ENCODE results near the gene CEP97.

Gene CEP97

DNA sequence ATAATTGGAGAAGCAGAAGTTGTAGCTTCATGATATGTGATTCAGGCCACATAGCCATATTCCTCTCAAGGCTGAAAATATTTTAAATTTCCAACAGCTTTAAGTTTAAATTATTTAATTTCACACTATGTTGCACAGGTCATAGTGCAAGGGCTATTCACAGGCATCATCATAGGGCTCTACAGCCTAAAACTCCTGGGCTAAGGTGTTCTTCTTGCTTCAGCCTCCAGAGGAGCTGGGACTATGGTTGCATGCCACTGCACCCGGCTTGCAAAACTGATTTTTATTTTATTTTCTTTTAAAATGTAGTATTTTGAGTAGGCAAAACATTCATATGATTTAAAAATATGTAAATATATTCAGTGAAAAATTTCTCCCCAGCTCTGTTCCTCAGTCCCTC, 6.0 kb upstream of the CEP97 start:
- H3K4me3 ChIP-seq (ENCODE audit: low read depth, low read length), result no peak overlapping the region
- TF ChIP-seq, protein P1, sequence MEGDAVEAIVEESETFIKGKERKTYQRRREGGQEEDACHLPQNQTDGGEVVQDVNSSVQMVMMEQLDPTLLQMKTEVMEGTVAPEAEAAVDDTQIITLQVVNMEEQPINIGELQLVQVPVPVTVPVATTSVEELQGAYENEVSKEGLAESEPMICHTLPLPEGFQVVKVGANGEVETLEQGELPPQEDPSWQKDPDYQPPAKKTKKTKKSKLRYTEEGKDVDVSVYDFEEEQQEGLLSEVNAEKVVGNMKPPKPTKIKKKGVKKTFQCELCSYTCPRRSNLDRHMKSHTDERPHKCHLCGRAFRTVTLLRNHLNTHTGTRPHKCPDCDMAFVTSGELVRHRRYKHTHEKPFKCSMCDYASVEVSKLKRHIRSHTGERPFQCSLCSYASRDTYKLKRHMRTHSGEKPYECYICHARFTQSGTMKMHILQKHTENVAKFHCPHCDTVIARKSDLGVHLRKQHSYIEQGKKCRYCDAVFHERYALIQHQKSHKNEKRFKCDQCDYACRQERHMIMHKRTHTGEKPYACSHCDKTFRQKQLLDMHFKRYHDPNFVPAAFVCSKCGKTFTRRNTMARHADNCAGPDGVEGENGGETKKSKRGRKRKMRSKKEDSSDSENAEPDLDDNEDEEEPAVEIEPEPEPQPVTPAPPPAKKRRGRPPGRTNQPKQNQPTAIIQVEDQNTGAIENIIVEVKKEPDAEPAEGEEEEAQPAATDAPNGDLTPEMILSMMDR (IDR thresholded peaks at IDR 0.05; ENCODE audit: control insufficient read depth, extremely low read depth, insufficient read depth), result no peak
- no peak for DNase-seq (ENCODE audit: low read depth)

DNA sequence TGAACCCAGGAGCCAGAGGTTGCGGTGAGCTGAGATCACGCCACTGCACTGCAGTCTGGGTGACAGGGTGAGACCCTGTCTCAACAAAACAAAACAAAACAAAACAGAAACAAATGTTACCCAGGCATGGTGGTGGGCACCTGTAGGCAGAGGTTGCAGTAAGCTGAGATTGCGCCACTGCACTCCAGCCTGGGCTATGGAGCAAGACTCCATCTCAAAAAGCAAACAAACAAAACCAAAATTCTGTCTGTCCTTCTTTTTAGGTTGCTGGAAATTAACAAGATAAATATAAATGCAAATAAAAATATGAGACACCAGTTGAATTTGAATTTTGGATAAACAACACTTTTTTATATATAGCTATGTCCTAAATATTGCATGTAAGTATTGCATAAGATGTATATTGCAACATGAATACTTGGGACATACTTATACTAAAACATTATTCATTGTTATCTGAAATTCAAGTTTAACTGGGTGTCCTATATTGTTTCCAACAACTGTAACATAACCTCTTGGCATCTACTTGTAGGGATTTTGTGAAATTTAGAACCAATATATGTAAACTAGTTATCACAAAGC, 4.7 kb upstream of the CEP97 start:
- H3K4me3 ChIP-seq (ENCODE audit: low read depth, low read length), result no peak overlapping the region
- no peak for DNase-seq (ENCODE audit: low read depth)
- TF ChIP-seq, protein P1 (IDR thresholded peaks at IDR 0.05; ENCODE audit: control insufficient read depth, extremely low read depth, insufficient read depth), result no peak

DNA sequence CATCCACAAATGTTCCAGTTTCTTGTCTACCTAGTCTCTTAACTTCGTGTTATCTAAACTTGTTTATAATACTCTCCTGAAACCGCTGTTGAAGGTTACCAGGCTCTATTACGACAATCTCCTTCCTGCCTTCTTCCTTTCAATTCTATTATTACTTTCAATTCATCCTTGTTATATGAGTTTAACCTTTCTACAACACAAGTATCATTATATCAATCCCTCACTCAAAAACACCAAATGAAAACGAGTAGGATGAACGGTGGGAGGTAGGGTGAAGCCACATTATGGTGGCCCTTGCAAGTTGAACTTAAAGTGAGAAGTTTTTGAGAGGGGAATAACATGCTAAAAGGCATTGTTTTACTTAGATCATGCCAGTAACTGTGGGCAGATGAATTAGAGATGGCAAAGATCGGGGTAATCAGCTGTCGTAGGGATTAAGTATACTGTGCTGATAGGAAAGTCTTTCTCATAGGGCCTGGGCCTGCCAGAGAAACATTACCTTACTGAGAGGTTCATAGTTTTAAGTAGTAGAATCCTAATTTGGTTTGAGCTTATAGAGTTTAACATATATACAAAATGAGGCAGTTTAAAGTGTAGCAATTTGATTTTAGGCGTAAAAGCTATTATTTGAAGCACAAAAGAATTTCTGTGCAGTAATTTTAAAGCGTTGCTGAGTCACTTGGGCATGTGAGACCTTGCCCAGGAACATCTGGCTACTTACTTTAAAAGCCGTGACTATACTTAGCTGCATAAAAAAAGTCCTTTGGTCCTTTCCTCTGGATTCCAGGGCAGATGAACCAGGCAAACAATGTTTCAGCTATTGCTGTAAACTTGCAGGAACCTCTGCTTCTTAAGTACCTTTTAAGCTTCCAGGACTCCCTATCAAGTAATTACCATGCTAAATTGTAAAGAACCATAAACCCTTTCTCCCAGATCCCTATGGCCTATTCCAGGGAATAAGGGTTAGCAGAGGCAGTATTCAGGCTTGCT, 3.3 kb upstream of the CEP97 start:
- no peak overlapping the region for H3K4me3 ChIP-seq (ENCODE audit: low read depth, low read length)
- no peak for DNase-seq (ENCODE audit: low read depth)
- TF ChIP-seq, protein P1 (IDR thresholded peaks at IDR 0.05; ENCODE audit: control insufficient read depth, extremely low read depth, insufficient read depth), result no peak

DNA sequence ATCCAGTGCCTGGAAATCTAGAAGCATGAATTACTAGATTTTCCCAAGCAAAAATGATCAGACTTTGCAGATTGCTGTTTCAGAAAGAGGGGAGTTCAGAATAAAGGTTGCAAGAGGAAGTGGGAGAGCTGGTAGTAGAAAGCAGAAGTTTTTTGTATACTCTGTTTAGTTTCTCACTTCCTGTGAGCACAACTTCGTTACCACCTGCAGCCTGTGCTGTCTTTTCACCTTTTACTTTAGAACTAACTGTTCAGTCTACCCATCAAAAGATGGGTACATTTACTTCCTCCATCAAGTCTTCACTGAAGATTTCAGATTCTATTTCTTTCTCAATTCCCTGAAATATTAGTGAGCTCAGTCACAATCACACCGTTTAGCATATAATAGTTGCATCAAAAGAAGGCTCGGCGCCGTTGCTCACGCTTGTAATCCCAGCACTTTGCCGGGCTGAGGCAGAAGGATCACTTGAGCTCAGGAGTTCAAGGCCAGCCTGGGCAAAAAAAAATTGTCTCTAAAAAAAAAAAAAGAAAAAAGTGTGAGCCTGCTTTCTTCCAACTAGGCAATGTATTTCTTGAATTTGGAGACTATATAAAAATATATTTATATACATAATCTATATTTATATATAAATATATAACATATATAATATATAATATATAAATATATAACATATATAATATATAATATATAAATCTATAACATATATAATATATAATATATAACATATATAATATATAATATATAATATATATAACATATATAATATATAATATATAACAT, 1.8 kb upstream of the CEP97 start:
- no peak overlapping the region for H3K4me3 ChIP-seq (ENCODE audit: low read depth, low read length)
- TF ChIP-seq, protein P1 (IDR thresholded peaks at IDR 0.05; ENCODE audit: control insufficient read depth, extremely low read depth, insufficient read depth), result no peak
- no peak for DNase-seq (ENCODE audit: low read depth)

DNA sequence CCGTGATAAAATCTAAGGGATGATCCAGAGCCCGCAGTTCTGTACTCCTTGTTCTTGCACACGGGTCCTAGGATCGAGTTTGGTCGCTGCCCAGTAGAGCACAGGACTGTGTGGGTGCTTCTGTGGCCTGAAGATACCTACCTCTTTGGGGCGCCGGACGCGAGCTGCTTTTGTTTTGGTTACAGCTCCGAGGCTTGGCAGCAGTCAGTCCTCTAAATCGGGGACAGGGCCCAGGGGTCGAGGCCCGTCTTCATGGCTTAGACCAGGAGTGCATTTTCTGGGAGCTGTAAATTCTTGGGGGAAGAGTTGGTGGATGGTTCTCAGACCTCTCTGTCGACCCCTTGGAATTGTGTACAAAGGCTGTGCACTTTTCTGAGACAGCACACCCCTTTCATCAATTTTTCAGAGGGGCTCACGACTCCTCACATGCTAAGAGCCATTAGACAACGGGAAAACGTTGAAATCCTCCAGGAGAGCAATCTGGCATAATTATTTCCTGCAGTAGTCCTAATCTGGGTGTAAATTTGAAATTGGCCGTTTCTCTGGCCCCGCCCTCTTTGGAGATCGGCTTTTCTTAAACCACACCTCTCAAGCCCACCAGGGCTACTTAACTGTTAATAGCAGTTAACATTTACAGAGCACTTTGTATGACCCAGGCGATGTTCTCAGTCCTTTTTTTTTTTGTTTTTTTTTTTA, 928 bp downstream of the CEP97 start:
- DNase-seq (ENCODE audit: low read depth), result no peak
- TF ChIP-seq, protein P1 (IDR thresholded peaks at IDR 0.05; ENCODE audit: control insufficient read depth, extremely low read depth, insufficient read depth), result no peak
- peak overlapping the region; percentile 75 for H3K4me3 ChIP-seq (ENCODE audit: low read depth, low read length)

DNA sequence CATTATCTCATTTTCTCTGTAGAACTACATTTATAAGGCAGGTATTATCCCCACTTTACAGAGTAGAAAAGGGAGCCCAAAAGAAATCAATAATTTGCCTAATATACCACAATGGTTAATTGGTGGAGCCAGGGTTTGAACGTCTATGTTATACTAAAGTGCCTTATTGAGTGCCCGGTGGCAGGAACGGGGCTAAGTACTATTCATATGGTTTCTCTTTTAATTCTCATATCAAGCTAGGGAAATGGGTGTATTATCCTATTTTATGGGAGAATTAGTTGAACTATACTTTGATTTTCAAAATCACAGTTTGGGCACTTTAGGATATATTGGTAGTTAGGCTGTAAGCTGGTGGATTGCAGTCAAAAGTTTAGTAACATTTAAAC, 1.5 kb downstream of the CEP97 start:
- DNase-seq (ENCODE audit: low read depth), result no peak
- TF ChIP-seq, protein P1 (IDR thresholded peaks at IDR 0.05; ENCODE audit: control insufficient read depth, extremely low read depth, insufficient read depth), result no peak
- peak overlapping the region; percentile 75 for H3K4me3 ChIP-seq (ENCODE audit: low read depth, low read length)
